UCSD-AML1 (cell line): ENCODE results near the gene CAMK2G.

ENCODE experiments used
- DNase-seq: peaks from one replicate; lab custom pipeline; 2025; ENCODE audit not compliant: unreplicated experiment; lab: John Stamatoyannopoulos, UW

The CAMK2G gene

GRCh38 chr10:73780966-73781365 lies 93.4 kb downstream of the CAMK2G start:
- no peak for DNase-seq

- DNase-seq: no peak
Measured at GRCh38 chr10:73780301-73780700, 94.1 kb downstream of the CAMK2G start.

DNA sequence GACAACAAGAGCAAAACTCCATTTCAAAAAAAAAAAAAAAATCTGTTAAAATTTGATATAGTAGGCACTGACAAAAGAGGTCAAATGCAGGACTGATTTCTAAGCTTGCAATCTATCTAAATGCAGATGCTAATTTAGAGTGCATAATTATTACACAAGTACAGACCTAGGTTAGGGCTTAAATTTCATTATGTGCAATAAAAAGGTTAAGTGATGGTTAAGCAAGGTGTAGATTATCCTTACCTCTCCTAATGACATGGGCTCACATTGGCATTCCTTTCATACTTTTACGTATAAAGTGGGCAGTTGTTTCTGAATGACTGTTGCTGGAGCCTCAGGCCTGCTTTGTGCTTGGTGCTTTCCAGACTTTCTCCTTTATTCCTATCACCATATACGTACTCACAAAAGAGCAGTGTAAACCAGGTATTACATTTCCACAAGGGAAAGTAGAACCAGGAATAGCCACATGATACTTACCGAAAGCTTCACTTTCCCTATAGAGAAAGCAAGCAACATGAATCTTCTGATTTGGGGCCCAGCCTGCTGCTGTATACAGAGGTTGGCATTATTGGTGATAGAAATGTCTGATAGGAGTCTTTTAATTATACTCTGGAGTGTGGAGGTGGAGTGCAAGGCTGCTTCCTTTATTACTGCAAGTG lies 94.7 kb downstream of the CAMK2G start:
- DNase-seq: no peak

DNA sequence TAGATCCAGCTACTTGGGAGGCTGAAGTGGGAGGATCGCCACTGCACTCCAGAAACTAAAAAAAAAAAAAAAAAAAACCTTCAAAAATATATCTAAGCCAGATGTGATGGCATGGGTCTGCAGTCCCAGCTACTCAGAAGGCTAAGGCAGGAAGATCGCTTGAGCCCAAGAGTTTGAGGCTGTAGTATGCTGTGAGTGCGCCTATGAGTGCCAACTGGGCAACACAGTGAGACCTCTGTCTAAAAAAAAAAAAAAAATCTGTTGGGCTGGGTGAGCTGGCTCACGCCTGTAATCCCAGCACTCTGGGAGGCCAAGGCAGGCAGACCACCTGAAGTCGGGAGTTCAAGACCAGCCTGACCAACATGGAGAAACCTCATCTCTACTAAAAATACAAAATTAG lies 95.3 kb downstream of the CAMK2G start:
- no peak for DNase-seq

- peak; percentile 14 for DNase-seq
Measured at GRCh38 chr10:73774637-73775036, 99.7 kb downstream of the CAMK2G start.

DNA sequence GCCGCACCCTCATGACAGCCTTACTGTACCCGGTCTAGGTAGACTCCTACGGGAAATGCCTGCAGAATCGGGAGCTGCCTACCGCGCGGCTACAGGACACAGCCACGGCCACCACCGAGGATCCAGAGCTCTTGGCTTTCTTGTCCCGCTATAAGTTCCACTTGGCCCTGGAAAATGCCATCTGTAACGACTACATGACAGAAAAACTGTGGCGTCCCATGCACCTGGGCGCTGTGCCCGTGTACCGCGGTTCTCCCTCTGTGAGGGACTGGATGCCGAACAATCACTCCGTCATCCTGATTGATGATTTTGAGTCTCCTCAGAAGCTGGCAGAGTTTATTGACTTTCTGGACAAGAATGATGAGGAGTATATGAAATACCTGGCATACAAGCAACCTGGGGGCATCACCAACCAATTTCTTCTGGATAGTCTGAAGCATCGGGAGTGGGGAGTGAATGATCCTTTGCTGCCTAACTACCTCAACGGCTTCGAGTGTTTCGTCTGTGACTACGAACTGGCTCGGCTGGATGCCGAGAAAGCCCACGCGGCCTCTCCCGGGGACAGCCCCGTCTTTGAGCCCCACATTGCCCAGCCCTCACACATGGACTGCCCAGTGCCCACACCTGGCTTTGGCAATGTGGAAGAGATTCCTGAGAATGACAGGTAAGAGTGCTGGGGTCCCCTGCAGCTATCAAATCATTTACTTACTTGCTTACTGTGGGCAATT lies 101.0 kb downstream of the CAMK2G start:
- no peak for DNase-seq

GRCh38 chr10:73772281-73773151 lies 101.8 kb downstream of the CAMK2G start:
- DNase-seq: peak; percentile 77

GRCh38 chr10:73771722-73772280 lies 102.6 kb downstream of the CAMK2G start:
- DNase-seq: no peak

DNA sequence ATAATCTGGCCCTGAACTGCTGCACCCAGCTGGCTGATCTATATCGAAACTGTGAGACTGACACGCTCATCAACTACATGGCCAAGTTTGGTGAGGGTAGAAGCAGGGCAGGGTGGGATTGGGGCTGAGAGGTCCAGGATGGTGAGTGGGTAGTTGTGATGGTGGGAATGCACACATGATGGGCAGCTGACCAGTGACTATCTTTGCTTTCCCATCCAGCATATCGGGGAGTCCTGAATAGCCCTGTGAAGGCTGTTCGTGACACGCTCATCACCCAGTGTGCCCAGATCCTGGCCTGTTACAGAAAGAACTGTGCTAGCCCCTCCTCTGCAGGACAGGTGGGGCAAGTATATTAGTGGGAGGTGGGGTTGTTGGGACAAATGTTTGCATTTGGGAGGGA lies 105.0 kb downstream of the CAMK2G start:
- no peak for DNase-seq

GRCh38 chr10:73768881-73769280 lies 105.5 kb downstream of the CAMK2G start:
- no peak for DNase-seq

- no peak for DNase-seq
Measured at GRCh38 chr10:73765066-73765465, 109.3 kb downstream of the CAMK2G start.

- no peak for DNase-seq
Measured at GRCh38 chr10:73763343-73763742, 111.0 kb downstream of the CAMK2G start.

GRCh38 chr10:73762915-73763314 lies 111.4 kb downstream of the CAMK2G start:
- DNase-seq: no peak
